Stimulated activated CD8-positive, alpha-beta memory T cell treated with anti-CD3 and anti-CD28 coated beads, Interleukin-15, amount 100 ng/mL, for 1 hour (primary cell): ENCODE results near the gene DCTN3.

Experiments
- DNase-seq: peaks from one replicate; pipeline ENCODE4 v3.0.0-alpha.2; 2020; ENCODE audit warnings: low read depth

DCTN3 gene

DNA sequence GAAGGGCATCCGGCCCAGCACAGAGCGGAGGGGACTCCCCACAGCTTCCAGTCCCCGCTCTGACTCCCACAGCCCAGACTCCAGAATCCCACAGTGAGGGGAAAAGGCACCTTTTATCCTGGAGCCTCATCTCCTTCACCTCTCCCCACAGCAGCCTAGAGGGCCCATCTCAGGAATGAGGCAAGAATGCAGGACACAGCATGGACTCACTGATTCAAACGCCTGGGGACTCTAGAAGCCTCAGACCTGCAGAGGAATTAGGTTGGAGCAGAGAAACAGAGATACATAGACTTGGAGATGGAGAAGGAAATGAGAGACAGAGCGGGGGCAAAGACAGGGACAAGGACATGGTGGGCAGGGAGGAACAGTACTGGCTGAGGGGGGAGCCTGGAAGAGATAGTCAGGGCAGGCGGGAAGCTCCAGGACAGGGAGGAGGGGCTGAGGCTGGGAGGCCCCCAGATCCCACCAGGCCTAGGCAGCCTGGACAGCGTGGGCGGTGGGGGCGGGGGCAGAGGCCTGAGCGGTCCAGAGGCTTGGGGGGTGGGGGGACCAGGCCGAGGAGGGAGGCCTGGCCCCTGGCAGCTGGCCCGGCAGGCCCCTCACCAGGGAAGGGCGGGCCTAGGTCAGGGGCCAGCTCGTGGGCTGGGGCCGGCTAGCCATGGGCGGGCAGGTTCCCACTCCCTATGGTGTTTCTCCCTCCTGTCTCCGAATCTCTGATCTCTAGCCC, 46.5 kb downstream of the DCTN3 start:
- DNase-seq: no peak

DNA sequence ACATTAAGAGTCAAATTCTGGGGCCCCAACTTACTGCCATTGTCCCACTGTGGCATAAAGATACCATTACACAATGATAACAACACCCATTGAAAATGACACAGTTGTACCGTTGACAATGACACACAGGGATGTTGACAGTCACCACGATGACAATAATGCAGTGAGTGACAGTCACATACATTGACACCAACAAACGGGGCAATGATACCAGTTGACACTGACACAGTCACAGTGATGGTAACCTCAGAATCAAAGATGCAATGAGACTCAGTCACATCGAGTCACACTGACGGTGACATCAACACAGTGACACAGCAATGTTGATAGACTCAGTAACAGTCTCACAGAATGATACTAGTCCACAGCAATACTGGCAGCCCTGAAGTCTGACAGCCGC, 47.7 kb downstream of the DCTN3 start:
- DNase-seq: no peak

DNA sequence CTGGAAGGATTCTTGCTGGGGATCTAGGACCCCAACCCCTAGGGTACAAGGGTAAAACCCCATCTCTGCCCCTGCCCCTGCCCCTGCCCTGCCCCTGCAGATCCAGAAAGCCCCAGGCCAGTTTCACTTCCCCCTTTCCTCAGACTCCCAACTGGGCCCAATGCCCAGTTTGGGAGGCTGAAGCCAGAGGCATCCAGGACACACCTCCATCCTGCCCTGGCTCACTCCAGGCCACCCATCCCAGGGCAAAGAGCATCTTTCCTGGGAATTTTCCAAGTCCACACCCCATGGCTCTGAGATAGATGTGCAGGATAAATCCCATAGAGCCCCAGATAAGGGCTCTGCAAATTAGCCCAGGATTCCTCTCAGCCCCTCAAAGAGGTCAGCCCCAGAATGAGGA, 48.2 kb downstream of the DCTN3 start:
- DNase-seq: no peak

DNA sequence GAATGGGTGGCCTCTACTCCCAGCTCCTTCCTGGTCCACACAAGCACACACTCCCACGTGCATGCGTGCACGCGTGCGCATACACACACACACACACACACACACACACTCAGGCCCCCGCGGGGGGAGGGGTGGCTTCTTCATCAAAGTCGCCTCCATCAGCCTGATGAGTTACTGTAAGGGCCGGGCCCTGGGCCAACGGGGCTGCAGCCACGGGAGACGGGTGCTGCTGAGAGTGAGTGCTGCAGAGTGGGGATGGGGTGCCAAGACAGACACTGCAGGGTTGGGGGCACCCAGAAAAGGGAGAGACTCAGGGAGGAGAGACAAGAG, 48.8 kb downstream of the DCTN3 start:
- no peak for DNase-seq

DNA sequence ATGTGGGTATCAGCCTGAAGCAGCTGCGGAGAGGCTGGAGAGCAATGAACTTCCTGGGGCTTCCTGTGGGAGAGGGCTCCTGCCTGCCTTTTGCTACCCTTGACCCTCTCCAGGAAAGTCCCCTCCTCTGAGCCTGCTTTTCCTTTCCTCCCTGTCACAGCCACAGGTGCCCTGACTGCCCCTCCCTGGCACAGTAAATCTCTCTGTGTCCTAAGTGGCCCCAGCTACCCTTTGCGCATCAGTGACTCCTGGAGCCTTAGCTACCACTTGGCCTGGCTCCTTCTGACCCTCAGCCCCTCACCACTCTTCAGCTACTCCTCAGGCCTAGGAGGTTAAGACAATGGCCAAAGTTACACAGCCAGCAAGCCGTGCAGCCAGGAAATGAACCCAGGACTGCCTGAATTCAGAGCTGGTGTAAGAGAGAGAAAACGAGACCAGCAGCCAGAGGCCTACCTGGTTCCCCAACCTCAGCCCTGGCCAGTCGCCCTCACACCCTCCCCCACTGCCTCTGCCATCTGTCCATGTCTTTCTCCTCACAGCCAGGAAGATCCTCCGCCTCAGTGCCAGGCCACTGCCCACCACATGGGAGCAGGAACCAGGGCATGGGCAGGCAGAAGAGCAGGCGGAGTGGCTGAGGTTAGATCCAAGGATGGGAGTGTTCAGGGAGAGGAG, 49.4 kb downstream of the DCTN3 start:
- DNase-seq: no peak

DNA sequence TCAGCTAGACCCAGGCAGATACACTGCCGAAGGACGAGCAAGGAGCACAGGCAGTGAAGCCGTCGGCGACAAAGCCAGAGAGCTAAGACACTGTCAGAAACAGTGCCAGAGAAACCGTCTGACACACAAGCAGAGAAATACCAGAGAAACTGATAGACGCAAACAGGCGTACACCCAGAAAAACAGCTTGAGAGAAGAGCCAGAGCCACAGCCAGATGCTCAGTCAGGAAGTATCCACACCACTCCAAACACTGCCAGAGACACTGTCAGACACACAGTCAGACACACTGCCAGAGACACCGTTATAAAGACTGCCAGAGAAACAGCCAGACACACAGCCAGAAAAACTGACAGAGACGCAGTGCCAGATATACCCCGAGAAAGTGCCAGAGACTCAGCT, 49.9 kb downstream of the DCTN3 start:
- no peak for DNase-seq

DNA sequence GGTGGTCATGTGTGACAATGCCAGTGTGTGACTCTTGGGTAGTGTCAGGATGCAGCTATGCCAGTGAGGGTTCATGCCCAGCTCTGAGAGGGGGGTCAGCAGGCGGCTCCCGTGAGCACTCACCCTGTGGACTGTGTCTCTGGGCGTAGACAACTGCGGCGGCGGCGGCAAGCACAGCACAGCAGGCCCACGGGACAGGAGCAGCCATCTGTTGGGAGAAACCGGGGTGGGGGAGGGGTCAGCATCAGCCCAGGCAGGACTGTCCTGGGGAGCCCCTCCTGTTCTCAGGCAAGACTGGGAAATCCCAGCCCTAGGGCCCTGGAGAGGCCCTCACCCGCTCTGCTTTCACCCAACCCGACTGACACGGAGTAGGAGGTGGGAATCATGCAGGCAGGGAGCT, 51.5 kb downstream of the DCTN3 start:
- no peak for DNase-seq

DNA sequence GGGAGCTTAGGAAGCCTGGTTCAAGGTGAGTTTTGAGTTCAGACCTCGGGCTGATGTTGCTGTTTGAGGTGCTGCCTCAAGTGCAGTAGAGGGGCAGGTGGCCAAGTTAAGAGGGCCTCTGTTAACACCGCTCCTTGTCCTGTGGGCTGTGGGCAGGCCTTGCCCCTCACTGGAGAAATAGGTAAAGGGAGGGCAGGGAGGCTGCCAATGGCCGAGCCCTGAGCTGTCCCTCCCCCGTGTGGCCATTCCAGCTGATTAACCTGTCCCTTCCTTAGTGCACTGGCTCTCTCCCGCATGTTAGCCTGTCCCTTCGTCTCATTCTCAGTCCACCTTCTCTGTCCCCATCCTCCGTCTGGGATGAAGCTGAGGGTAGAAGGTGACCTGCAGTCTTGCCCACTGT, 52.2 kb downstream of the DCTN3 start:
- no peak for DNase-seq

DNA sequence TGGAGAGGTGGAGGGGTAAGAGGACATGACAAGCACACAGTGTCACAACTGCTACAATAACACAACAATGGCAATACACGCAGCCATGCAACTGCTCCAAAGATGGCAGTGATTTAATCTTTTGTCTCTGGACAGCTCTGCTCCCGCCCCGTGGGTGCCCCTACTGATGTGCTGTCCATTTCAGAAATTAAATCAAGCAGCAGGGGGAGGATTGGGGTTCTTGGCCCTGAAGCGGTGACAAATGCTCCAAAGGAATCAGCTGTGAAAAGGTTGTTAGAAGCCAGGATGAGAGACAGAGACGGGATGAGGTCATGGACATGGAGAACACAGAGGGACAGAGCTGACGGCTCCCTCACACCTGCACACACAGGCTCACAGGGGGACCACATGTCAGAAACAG, 53.3 kb downstream of the DCTN3 start:
- DNase-seq: no peak

DNA sequence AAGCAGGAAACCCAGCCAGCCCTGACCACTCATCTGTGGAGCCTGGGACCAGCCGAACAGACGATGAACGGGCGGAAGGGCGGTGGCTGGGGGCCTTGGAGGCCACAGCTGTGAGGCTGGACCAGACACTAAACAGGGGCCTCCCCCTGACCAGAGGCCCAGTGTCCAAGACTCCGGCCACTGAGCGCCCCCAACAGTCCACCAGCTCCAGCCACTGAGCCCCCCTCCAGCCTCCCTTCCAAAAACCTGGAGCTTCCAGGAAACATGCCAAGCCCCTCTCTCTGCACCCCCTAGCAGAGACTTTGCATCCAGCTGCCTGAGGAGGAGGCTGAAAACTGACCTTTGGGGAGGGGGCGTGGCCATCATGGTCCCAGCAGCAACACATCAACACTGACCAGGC, 54.0 kb downstream of the DCTN3 start:
- DNase-seq: no peak

DNA sequence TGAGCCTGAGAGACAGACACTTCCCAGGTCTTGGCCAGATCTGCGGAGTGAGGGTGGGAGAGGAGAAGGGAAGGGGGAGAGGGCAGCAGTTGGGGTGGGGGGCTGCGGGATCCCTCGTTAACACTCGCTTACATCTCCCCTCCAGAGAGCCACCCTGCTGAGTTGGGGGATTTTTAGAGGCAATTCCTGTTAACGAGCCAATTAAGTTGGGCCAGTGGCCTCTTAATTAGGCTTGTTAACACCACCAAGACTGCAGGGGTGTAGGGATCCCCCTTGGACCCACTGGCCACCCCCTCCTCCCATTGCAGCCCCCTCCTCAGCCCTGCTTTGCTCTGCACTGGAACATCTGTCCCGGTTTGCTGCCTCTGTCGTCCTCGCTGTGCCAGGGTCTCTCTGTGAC, 54.4 kb downstream of the DCTN3 start:
- DNase-seq: no peak

DNA sequence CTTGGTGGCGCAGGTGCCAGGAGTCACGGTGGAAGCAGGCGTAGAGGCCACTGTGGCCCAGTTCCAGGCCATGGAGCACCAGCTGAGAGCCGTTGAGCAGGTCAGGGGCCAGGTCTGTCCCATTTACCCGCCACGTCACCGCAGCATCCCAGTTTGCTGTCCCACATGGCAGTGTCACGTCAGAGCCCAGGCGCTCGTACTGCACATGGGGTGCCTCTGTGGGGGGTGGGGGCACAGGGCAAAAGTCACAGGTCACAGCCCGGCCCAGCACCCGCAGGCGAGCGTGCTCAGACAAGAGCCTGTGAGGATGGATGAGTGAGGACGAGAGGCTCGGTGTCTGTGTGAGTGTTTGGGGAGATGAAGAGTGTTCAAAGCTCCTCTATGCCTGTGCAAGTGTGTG, 55.7 kb downstream of the DCTN3 start:
- DNase-seq: no peak
